ENCODE data around the gene SLC13A3. TPM values are rescaled to one million over a fixed set of nuclear protein-coding genes. Genes with fewer than 3 reads are reported as not detected.

Gene SLC13A3
- total RNA-seq, 1 experiment from 2014 or later: 1.3 TPM

GRCh38 chr20:46512943-46513844 lies 138.1 kb downstream of the SLC13A3 start, which contains the start of gene ZNF334:
Gene ZNF334 (minus strand): TSS chr20:46513559. CDS start chr20:46512102, 1,457 bp downstream.
- peak; percentile 68 for DNase-seq (ENCODE audit: low spot score)
- Histone ChIP-seq H3K4me3 (ENCODE audit: low read depth, low read length, poor library complexity, severe bottlenecking) (peak within 1 kb of the TSS; percentile 62), H3K27ac (ENCODE audit: low read depth, low read length, poor library complexity, severe bottlenecking) (peak within 1 kb of the TSS; percentile 41), H3K4me1 (ENCODE audit: insufficient read depth, low read length, poor library complexity, severe bottlenecking) (no peaks in the 10 kb centered on the region), H3K9me3 (ENCODE audit: low read depth, low read length, poor library complexity, severe bottlenecking) (no peaks in the 10 kb centered on the region), H3K36me3 (ENCODE audit: insufficient read depth, low read length, poor library complexity, severe bottlenecking) (no peaks in the 10 kb centered on the region), H3K27me3 (replicated peaks; ENCODE audit: insufficient read depth, low read depth, low read length, poor library complexity) (peaks cover 6% of the 10 kb centered on the region)
- BruUV-seq (replicated peaks): TSS peak; percentile 62
- intact Hi-C loops (cut with micrococcal nuclease; ENCODE audit: unreplicated experiment): no loop called here
- ChIA-PET CTCF (no interaction called here), POLR2A (ENCODE audit: low non-redundant PET) (no interaction called here)
- TF ChIP-seq EZH2 (IDR thresholded peaks at IDR 0.05; ENCODE audit: borderline replicate concordance, low read depth, low read length, poor library complexity, severe bottlenecking): no peak
- no peak for TF ChIP-seq CTCF (conservative IDR thresholded peaks at IDR 0.05; ENCODE audit: low read depth, low read length)

DNA sequence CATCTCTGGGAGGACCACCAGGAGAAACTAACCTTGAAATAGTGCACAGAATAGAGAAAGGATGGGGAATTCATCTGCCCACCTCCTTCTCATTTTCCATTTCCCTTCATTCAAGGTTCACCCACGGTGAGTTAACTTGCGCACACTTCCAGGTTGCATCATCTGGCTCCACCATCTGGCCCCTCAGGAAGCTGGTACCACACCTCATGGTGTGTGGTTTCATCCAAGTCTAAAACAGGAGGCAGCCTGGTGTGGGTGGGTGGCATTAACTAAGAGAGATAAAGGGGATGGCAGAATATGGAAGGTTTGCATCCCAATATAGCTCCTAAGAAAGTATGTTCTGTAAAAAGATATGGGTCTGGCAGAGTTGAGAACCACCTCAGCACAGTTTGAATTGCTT lies 141.7 kb downstream of the SLC13A3 start:
- CTCF ChIA-PET: no interaction called here

More for the DNA sequence above, 141.7 kb downstream of the SLC13A3 start:
- Histone ChIP-seq H3K4me1 (ENCODE audit: insufficient read depth, low read length, poor library complexity, severe bottlenecking) (no peaks in the 10 kb centered on the region), H3K9me3 (ENCODE audit: low read depth, low read length, poor library complexity, severe bottlenecking) (no peaks in the 10 kb centered on the region), H3K27me3 (replicated peaks; ENCODE audit: insufficient read depth, low read depth, low read length, poor library complexity) (peaks cover 2% of the 10 kb centered on the region), H3K36me3 (ENCODE audit: insufficient read depth, low read length, poor library complexity, severe bottlenecking) (no peaks in the 10 kb centered on the region), H3K27ac (ENCODE audit: low read depth, low read length, poor library complexity, severe bottlenecking) (no peak overlapping the region), H3K4me3 (ENCODE audit: low read depth, low read length, poor library complexity, severe bottlenecking) (no peak overlapping the region)
- POLR2A ChIA-PET (ENCODE audit: low non-redundant PET): no interaction called here
- no peak for TF ChIP-seq EZH2 (IDR thresholded peaks at IDR 0.05; ENCODE audit: borderline replicate concordance, low read depth, low read length, poor library complexity, severe bottlenecking)
- TF ChIP-seq CTCF (conservative IDR thresholded peaks at IDR 0.05; ENCODE audit: low read depth, low read length): no peak
- DNase-seq (ENCODE audit: low spot score): no peak
- intact Hi-C loops (cut with micrococcal nuclease; ENCODE audit: unreplicated experiment): no loop called here
- no TSS peak for BruUV-seq (replicated peaks)

Other genes starting within 250 kb of the SLC13A3 start
- gene ELMO2, start 244.8 kb downstream of the SLC13A3 start, total RNA-seq (2021): 35.3 and 38.5 TPM in 2 replicates
- 4.4 and 4.5 TPM in 2 replicates for gene ZNF334, start 137.9 kb downstream of the SLC13A3 start, total RNA-seq (2021)
- gene OCSTAMP, start 100.8 kb downstream of the SLC13A3 start, total RNA-seq (2021): not detected in 2 replicates
- 16.4 and 20.6 TPM in 2 replicates for gene TP53RK, start 38.0 kb upstream of the SLC13A3 start, total RNA-seq (2021)
- 0.37 TPM in 1 of 2 replicates, not detected in the other for gene SLC2A10, start 58.2 kb upstream of the SLC13A3 start, total RNA-seq (2021)
- gene EYA2, start 243.4 kb upstream of the SLC13A3 start, total RNA-seq (2021): not detected in 2 replicates